Right atrium auricular region (tissue), 2 donors: ENCODE data around the gene CCBE1. TPM values are rescaled to one million over a fixed set of nuclear protein-coding genes. Genes with fewer than 3 reads are reported as not detected.
A peak's percentile ranks its signal among the peaks of the same experiment; 100 is the strongest.

ENCODE experiments used
- DNase-seq: peaks from one replicate; pipeline ENCODE4 v3.0.0-alpha.2; 2019; ENCODE audit warnings: low spot score
- H3K27ac ChIP-seq, 2 donors: fragments of 200-600 bp; sonication (generic); 1 replicate in 1 of 2; 2 replicates in 1 of 2; pipeline ENCODE4 v1.5.1; 2016 to 2019
- H3K27me3 ChIP-seq, 2 donors: fragments of 200-600 bp; sonication (generic); one replicate each; pipeline versions ENCODE4 v1.5.1 to v1.6.0; 2017 to 2019
- H3K36me3 ChIP-seq: fragments of 200-600 bp; sonication (generic); one replicate; pipeline ENCODE4 v1.5.1; 2016
- H3K4me1 ChIP-seq, 2 donors: fragments of 200-600 bp; sonication (generic); one replicate each; pipeline versions ENCODE4 v1.5.1 to v1.6.0; 2017 to 2019
- H3K4me3 ChIP-seq, 2 donors: fragments of 200-600 bp; sonication (generic); 1 replicate in 1 of 2; 2 replicates in 1 of 2; pipeline ENCODE4 v1.5.1; 2017 to 2019; ENCODE audit warnings: mild to moderate bottlenecking in 1 of 2, moderate library complexity in 1 of 2
- H3K9me3 ChIP-seq, 2 donors: fragments of 200-600 bp; sonication (generic); one replicate each; pipeline ENCODE4 v1.5.1; 2019
- total RNA-seq, 2 donors: library from RNA; depleted of rRNA; stranded (reverse); fragments of >200 nt; gene quantifications; one replicate each; pipeline ENCODE4 v1.1.0, GENCODE V29; 2016
- TF ChIP-seq, protein P1 (sequence below), 2 donors: fragments of 200-600 bp; sonication (generic); IDR thresholded peaks; one replicate each; pipeline ENCODE4 v1.5.1; 2019; ENCODE audit warnings: antibody characterized with exemption in 2 of 2

CCBE1 gene
- total RNA-seq, 2 donors from 2014 or later, result 0.44 to 0.94 TPM

DNA sequence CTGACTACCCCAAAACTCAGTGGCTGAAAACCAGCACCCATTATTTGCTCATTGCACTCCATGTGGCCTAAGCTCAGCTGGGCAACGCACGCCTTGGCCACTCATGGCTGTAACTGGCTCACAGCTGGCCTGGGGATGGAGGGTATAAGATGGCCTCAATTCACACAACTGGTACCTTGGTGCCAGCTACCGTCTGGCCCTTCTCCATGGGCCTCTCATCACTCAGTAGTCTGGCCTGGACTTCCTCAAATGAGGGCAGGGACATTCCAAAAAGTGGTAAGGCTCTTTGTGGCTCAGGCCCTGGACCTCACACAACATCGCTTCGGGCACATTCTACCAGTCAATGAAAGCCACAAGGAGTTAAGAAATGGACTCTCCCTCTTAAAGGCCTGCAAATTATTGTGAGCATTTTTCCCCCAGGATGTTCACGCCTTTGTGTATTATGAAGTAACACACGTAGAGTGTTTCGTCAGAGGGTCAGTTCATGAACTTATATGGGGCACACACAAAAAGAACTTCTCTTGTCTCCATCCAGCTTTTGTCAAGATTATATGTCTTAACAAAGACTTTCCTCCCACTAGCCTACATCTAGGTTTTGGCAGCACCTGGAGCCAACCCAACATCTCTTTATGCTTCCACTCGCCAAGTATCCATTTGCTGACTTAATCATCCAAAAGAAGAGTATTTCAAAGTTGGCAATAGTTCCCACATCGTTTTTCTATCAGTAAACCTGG lies 145.2 kb downstream of the CCBE1 start:
- H3K9me3 ChIP-seq, result no peaks in the 10 kb centered on the region
- no peaks in the 10 kb centered on the region for H3K27me3 ChIP-seq
- H3K4me3 ChIP-seq, result no peak overlapping the region
- TF ChIP-seq, protein P1, sequence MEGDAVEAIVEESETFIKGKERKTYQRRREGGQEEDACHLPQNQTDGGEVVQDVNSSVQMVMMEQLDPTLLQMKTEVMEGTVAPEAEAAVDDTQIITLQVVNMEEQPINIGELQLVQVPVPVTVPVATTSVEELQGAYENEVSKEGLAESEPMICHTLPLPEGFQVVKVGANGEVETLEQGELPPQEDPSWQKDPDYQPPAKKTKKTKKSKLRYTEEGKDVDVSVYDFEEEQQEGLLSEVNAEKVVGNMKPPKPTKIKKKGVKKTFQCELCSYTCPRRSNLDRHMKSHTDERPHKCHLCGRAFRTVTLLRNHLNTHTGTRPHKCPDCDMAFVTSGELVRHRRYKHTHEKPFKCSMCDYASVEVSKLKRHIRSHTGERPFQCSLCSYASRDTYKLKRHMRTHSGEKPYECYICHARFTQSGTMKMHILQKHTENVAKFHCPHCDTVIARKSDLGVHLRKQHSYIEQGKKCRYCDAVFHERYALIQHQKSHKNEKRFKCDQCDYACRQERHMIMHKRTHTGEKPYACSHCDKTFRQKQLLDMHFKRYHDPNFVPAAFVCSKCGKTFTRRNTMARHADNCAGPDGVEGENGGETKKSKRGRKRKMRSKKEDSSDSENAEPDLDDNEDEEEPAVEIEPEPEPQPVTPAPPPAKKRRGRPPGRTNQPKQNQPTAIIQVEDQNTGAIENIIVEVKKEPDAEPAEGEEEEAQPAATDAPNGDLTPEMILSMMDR (IDR thresholded peaks at IDR 0.05), result no peak
- no peaks in the 10 kb centered on the region for H3K36me3 ChIP-seq
- no peak overlapping the region for H3K27ac ChIP-seq
- DNase-seq, result no peak
- H3K4me1 ChIP-seq, result peaks cover 0 to 20% of the 10 kb centered on the region in 2 donors

DNA sequence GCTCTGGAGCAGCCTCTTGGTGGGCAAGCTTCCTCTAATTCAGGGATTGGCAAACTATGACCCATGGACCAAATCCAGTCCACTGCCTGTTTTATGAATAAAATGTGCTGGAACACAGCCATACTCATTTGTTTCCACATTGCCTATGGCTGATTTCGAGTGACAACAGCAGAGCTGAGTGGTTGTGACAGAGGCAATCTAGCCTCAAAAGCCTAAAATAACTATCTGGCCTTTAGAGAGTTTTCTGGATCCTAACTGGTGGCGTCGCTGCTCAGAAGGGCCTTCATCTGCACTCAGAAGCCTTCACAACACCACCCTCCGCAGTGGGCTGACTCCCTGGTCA lies 147.1 kb downstream of the CCBE1 start:
- TF ChIP-seq, protein P1 (IDR thresholded peaks at IDR 0.05), result no peak
- Histone ChIP-seq H3K27me3 (no peaks in the 10 kb centered on the region), H3K9me3 (no peaks in the 10 kb centered on the region), H3K27ac (peak overlapping the region in 1 of 2 donors; percentile 29), H3K36me3 (no peaks in the 10 kb centered on the region), H3K4me3 (no peak overlapping the region), H3K4me1 (peaks cover 0 to 28% of the 10 kb centered on the region in 2 donors)
- DNase-seq, result no peak

DNA sequence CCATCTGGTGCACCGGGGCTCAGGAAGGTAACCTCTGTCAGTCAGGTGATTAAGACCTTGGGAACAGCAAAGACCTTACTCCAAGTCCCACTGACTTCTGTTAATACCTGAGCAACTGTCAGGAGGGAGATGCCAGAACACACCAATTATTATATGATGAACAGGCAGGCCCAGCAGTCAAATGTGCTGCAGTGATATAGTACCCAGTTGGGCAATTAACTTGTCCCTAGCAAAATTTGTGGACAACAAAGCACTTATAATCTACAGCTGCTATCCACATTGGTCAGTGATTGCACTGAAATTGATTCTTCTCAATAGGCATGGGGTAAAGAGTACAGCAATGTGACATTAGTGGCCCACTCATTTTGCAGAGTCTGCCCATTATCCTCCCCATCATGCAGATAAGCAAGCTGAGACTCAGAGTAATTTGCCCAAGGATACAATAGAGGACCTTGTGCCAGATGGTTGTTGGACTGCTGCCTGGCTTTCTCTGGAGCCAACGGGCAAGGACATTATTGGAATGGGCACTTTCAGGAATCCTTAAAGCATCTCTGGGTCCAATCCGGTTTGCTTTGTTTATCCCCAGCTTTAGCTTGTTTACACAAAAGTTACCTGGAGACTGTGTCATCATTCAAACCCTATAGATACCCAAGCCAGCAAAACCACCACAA lies 147.6 kb downstream of the CCBE1 start:
- H3K4me3 ChIP-seq, result no peak overlapping the region
- TF ChIP-seq, protein P1 (IDR thresholded peaks at IDR 0.05), result no peak
- peak overlapping the region in 1 of 2 donors; percentile 29 for H3K27ac ChIP-seq
- no peaks in the 10 kb centered on the region for H3K36me3 ChIP-seq
- no peaks in the 10 kb centered on the region for H3K27me3 ChIP-seq
- peaks cover 0 to 28% of the 10 kb centered on the region in 2 donors for H3K4me1 ChIP-seq
- DNase-seq, result no peak
- H3K9me3 ChIP-seq, result no peaks in the 10 kb centered on the region

DNA sequence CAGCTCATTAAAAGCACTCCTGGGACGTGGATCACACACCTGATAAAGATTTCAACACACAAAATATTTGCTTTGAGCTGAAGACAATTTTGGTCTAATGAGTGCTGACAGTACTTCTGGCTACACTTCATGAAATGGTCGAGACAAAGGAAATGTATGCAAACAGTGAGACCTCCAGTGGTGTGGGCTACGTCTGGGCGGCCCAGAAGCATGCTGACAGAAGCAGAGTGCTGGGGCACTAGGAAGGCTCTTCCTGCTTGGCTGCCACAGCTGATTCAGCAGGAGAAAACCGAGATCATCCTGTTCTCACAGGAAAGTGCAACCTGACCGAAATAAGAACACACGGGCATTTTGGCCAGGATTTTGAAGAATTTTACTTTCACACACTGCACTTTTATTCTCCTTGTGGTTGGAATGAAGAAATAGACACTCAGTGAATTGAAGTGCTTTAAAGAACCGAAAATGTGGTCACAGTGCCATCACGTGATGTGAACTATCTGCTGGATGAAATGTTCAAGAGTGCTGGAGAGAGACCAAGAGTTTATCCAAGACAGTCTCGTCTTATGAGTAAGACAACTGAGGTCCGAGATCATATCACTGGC lies 149.5 kb downstream of the CCBE1 start:
- no peaks in the 10 kb centered on the region for H3K36me3 ChIP-seq
- no peak overlapping the region for H3K4me3 ChIP-seq
- no peaks in the 10 kb centered on the region for H3K9me3 ChIP-seq
- no peak for DNase-seq
- TF ChIP-seq, protein P1 (IDR thresholded peaks at IDR 0.05), result no peak
- H3K27me3 ChIP-seq, result no peaks in the 10 kb centered on the region
- peak overlapping the region; percentile 1 to 47 for H3K27ac ChIP-seq
- peaks cover 0 to 28% of the 10 kb centered on the region in 2 donors for H3K4me1 ChIP-seq

DNA sequence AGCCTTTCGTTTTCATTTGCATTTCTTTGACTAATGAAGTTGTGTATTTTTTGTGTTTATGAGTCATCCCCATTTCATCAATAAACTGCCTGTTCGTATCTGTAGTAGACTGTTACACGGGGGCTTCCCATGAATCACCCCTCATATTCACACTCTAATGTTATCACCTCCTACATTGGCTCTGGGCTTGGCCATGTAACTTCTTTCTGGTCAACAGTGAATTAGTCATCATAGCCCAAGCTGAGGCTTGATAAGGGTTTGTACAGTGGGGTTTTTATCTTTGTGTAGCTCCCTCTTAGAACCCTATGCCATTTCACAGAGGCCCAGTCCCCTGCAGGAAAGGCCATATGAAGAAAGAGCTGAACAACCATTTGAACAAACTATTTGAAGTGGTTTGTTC lies 151.0 kb downstream of the CCBE1 start:
- TF ChIP-seq, protein P1 (IDR thresholded peaks at IDR 0.05), result no peak
- no peaks in the 10 kb centered on the region for H3K9me3 ChIP-seq
- DNase-seq, result no peak
- H3K36me3 ChIP-seq, result no peaks in the 10 kb centered on the region
- H3K4me3 ChIP-seq, result no peak overlapping the region
- peaks cover 0 to 28% of the 10 kb centered on the region in 2 donors for H3K4me1 ChIP-seq
- peak overlapping the region in 1 of 2 donors; percentile 5 for H3K27ac ChIP-seq
- no peaks in the 10 kb centered on the region for H3K27me3 ChIP-seq
